ENCODE measurements around the gene MXRA8.

- TF ChIP-seq CTCF (IDR thresholded peaks at IDR 0.05) (no peak), POLR2A (IDR thresholded peaks at IDR 0.05) (no peak), EP300 (IDR thresholded peaks at IDR 0.05) (no peak)
These were observed 42.5 kb upstream of the MXRA8 start for GRCh38 chr1:1400576-1401456.

Measured in ovary (tissue), 3 donors.